ENCODE results near the gene DCP1B. TPM values are rescaled to one million over a fixed set of nuclear protein-coding genes. Genes with fewer than 3 reads are reported as not detected.

DCP1B gene
- total RNA-seq, 1 donor from 2014 or later = 19.8 TPM

DNA sequence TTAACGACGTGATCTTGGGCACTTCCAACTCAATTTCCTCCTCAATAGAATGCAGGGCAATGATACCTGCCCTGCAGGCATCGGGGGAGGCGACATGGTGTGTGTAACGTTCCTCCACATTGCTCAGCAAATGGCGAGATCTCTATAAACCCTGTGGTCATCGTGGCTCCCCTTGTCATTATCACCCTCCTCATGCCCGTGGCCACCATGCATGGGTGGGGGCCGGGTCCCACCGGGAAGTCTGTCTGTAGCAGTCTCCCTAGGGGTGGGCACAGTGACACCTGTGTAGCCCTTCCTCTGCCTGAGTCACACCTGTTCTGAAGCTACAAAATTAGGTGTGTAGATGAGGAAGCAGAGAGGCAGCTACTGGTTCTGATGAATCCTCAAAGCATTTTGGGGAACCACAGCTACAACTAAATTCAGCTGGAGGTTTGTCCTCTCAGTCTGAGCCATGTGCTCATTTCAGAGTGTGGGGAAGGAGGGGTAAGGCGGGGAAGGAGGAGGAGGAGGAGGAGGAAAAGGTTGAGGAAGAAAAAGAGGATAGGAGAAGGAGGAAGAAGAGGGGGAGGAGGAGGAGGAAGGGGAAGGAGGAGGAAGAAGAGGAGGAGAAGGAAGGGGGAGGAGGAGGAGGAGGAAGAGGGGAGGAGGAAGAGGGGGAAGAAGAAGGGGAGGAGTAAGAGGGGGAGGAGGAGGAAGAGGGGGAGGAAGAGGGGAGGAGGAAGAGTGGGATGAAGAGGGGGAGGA is 74.8 kb downstream of the DCP1B start:
- TF ChIP-seq, protein P1, sequence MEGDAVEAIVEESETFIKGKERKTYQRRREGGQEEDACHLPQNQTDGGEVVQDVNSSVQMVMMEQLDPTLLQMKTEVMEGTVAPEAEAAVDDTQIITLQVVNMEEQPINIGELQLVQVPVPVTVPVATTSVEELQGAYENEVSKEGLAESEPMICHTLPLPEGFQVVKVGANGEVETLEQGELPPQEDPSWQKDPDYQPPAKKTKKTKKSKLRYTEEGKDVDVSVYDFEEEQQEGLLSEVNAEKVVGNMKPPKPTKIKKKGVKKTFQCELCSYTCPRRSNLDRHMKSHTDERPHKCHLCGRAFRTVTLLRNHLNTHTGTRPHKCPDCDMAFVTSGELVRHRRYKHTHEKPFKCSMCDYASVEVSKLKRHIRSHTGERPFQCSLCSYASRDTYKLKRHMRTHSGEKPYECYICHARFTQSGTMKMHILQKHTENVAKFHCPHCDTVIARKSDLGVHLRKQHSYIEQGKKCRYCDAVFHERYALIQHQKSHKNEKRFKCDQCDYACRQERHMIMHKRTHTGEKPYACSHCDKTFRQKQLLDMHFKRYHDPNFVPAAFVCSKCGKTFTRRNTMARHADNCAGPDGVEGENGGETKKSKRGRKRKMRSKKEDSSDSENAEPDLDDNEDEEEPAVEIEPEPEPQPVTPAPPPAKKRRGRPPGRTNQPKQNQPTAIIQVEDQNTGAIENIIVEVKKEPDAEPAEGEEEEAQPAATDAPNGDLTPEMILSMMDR (conservative IDR thresholded peaks at IDR 0.05) = no peak
- no peak overlapping the region for H3K4me3 Mint-ChIP-seq
- no peak overlapping the region for H3K27ac Mint-ChIP-seq (ENCODE audit: unreplicated experiment)
- no peaks in the 10 kb centered on the region for H3K27me3 Mint-ChIP-seq (ENCODE audit: low read depth)
- H3K9me3 Mint-ChIP-seq = no peaks in the 10 kb centered on the region
- no peak for DNase-seq (ENCODE audit: low read depth, low spot score)
- peaks cover 33% of the 10 kb centered on the region for H3K4me1 Mint-ChIP-seq
- H3K36me3 Mint-ChIP-seq (ENCODE audit: low read depth) = no peaks in the 10 kb centered on the region

DNA sequence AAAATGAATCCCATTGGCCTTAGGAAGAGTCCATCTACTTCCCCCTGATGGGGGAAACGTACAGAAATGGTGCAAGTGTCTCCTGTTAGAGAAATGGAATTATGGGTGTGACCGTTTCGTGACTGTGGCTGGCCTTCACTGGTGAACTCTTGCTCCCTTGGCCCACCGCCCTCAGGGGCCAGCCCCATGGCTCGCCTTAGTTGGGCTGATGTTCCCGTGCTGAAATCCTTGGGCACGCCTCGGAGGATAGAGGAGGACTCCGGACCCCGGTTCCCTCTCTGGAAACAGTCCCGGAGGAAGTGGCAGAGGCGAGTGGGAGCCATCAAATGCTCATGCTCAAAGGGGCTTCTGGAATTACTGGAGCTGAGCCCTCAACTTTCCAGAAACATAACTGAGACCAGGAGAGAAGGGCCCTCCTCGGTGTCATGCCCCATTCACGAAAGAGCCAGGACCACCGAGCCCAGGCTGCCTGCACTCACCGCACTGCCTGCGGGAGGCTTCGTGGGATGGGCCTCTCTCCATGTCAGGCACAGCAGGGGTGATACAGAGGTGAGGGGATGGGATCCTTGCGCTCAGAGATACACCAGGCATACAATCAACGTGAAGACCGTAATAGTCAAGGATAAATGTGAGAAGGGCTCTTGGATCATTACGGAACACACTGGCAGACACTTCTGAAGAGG is 75.7 kb downstream of the DCP1B start:
- H3K9me3 Mint-ChIP-seq = no peaks in the 10 kb centered on the region
- H3K4me1 Mint-ChIP-seq = peaks cover 35% of the 10 kb centered on the region
- H3K27ac Mint-ChIP-seq (ENCODE audit: unreplicated experiment) = no peak overlapping the region
- H3K36me3 Mint-ChIP-seq (ENCODE audit: low read depth) = no peaks in the 10 kb centered on the region
- no peak for DNase-seq (ENCODE audit: low read depth, low spot score)
- H3K27me3 Mint-ChIP-seq (ENCODE audit: low read depth) = no peaks in the 10 kb centered on the region
- TF ChIP-seq, protein P1 (conservative IDR thresholded peaks at IDR 0.05) = no peak
- H3K4me3 Mint-ChIP-seq = no peak overlapping the region

DNA sequence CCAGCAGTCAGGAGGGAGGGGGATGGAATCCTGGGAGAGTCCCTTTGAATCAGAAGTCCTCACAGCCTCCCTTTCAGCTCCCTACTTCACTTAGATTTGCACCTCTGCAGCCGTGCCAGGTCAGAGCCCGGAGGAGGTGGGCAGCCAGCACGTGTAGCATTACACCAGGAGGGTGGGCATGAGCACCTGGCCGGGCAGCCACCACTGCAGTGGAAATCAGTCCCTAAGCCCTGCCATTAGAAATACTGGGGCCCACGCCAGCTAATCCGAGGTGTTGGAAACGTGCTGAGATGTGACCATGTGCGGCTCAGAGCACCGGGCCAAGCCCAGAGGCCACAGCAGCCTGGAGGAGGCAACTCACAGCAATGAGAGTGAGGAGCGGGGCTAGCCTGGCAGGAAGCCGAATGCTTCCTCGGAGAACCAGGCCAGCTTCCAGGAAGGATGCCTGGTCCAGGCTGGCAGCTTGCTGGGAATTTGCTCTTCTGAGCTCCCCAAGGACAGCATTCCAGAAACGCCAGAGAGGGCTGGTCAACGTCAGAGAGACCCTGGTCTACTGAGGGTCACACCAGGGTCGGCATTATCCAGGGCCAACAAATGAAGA is 76.4 kb downstream of the DCP1B start:
- Mint-ChIP-seq H3K27ac (ENCODE audit: unreplicated experiment) (peak overlapping the region; percentile 57), H3K9me3 (no peaks in the 10 kb centered on the region), H3K27me3 (ENCODE audit: low read depth) (no peaks in the 10 kb centered on the region), H3K4me3 (no peak overlapping the region), H3K36me3 (ENCODE audit: low read depth) (no peaks in the 10 kb centered on the region), H3K4me1 (peaks cover 27% of the 10 kb centered on the region)
- TF ChIP-seq, protein P1 (conservative IDR thresholded peaks at IDR 0.05) = no peak
- no peak for DNase-seq (ENCODE audit: low read depth, low spot score)

DNA sequence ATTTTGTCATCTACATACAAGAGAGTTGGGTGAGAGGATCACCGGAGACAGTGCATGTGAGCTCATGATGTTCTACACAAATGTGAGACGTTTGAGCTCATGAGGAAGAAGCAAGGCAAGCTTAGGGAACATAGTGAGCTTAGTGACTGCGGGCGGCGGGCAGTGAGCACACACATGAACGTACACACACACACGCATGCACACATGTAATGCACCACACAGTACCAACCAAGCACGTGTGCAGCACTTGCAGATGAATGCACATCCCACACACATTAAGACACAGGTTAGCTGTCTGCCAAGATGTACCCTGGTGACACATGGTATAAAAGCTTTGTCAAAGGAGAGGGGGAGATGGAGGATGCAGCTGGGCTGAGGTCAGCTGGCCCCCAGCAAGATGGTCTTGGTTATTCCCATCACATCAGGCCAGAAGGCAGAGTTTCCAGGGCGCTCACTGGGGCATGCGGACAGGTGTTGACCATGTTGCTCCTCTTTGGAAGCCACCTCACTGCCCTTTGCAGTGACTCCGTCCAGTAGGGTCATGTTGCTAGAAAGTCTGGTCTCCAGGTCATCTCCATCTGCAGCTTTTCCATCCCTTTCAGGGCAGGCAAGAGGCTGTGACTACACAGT is 77.1 kb downstream of the DCP1B start:
- Mint-ChIP-seq H3K27ac (ENCODE audit: unreplicated experiment) (peak overlapping the region; percentile 57), H3K9me3 (no peaks in the 10 kb centered on the region), H3K36me3 (ENCODE audit: low read depth) (no peaks in the 10 kb centered on the region), H3K4me3 (no peak overlapping the region), H3K4me1 (peaks cover 20% of the 10 kb centered on the region), H3K27me3 (ENCODE audit: low read depth) (no peaks in the 10 kb centered on the region)
- TF ChIP-seq, protein P1 (conservative IDR thresholded peaks at IDR 0.05) = no peak
- no peak for DNase-seq (ENCODE audit: low read depth, low spot score)

DNA sequence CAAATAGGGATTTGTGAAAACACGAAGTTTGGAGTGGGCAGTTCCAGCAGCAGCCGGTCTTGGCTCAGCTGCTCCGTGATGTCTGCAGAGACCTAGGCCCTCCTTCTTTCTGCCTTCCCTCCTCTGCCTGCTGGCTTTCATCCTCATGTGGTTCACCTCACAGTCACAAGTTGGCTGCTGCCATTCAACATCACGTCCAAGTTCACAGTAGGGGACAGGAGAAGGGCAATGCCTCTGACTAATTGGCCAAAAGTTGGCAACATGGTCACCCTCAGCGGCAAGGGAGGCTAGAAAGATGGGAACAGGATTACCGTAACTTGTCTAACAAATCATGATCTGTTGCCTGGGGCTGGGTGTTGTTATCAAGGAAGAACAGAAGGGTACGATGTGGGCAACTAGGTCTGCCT is 78.0 kb downstream of the DCP1B start:
- peaks cover 19% of the 10 kb centered on the region for H3K4me1 Mint-ChIP-seq
- H3K27me3 Mint-ChIP-seq (ENCODE audit: low read depth) = no peaks in the 10 kb centered on the region
- no peaks in the 10 kb centered on the region for H3K9me3 Mint-ChIP-seq
- H3K36me3 Mint-ChIP-seq (ENCODE audit: low read depth) = no peaks in the 10 kb centered on the region
- TF ChIP-seq, protein P1 (conservative IDR thresholded peaks at IDR 0.05) = no peak
- peak overlapping the region; percentile 70 for H3K27ac Mint-ChIP-seq (ENCODE audit: unreplicated experiment)
- DNase-seq (ENCODE audit: low read depth, low spot score) = no peak
- H3K4me3 Mint-ChIP-seq = no peak overlapping the region

Measured in neural crest cell (in vitro differentiated cells).